HG03439 (cell line): Measurements from ENCODE around the gene GADL1.

Experiments used
- ATAC-seq: cut with Tn5 transposase; IDR thresholded peaks from one replicate; pipeline ENCODE4 v1.9.1; 2021; ENCODE audit warnings: mild to moderate bottlenecking, moderate library complexity; ENCODE audit not compliant: unreplicated experiment

Gene GADL1

DNA sequence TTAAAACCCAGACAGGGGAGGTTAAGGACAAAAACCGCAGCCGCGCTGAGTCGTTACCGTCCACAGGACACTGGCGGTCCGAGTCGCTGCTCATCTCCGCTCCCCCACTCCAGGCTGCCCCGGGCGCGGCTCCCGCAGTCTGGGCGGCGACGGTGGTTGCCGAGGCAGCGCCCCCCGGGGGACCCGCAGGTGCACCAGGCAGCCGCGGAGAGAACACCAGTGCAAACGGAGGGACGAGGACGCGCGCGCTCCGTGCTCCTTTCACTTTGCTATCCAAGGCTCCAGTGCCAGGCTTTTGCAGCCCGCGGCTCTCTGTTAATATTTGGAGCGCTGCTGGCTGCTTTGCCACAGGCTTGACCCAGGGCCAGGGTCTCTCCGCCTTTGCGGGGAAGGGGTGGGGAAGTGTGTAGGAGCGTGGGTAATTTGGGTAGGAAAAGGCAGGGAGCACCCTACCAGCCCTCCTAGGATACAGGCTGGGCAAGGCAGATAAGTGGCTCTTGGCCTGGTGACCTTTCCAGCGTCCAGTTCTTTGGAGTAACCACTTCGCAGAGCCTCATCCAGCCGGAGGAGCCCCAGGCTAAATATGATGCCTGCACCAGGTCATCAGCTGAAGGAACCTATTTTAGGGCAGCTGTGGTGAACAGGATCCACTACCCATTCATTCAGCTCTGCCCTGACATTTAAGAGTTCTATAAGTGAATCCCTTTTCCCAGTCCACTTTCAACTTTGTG lies at the start of gene GADL1:
GADL1 (minus strand) TSS at position 141 of the 731 bp plus-strand sequence; CDS start at position 94, 47 bp downstream.
- no peak for ATAC-seq

DNA sequence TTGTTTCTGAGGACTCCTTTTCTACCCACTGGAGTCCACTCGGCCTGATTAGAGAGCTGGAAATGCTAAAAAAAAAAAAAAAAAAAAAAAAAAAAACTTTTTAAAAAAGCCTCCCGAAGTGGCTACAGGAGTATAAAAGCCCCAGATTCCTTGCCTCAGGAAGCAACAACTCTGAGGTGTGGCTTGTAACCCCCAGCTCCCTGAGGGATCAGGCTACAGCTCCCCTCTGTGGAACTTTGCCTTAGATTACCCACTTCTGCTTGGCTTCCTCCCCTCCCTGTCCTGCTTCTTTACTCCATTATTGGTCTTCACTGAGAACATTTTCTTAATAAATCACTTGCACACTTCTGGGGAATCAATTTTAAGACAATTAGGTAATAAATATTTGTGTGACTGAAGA lies 49.7 kb upstream of the GADL1 start:
- ATAC-seq = no peak

GRCh38 chr3:30943206-30943605 lies 48.7 kb upstream of the GADL1 start:
- ATAC-seq = no peak

DNA sequence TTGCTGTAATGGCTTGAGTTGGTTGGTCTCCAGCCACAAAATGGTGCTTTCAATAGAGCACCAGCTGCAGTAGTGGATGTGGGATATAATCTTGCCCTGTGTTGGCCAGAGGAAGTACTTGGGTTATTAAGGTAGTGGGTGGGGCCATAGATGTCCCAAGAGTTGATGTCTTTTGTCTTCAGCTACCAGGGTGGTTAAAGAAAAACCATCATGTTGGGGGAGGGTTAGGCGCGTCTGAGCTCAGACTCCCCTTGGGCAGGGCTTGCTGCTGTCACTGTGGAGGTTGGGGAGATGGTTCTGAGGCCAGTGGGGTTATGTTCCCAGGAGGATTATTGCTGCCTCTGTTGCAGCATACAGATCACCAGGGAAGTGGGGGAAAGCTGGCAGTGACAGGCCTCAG lies 46.9 kb upstream of the GADL1 start:
- no peak for ATAC-seq

DNA sequence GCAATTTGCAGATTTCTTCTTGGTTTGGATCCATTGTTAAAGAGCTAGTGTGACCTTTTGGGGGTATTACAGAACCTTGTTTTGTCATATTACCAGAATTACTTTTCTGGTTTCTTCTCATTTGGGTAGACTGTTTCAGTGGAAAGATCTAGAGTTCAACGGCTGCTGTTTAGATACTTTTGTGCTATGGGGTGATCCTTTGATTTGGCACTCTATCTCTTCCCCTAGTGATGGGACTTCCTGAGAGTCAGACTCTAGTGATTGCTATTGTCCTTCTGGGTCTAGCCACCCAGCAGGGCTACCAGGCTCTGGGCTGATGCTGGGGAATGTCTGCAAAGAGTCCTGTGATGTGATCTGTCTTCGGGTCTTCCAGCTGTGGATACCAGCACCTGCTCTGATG lies 46.3 kb upstream of the GADL1 start:
- no peak for ATAC-seq

DNA sequence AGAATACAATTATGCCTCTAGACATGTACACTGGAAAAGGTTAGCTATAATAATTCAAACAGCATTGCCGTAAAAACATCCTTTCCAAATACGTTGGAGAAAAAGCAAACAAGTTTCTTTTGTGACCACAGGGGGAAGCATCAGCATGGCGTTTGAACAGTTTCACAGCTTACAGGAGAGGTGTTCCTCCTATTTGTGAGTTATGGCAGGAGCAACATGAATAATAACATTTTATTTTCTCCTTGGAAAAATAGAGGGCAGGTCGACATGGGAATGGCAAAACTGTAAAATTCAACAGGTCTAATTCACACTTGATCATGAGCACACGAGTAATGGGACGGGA lies 39.7 kb upstream of the GADL1 start:
- no peak for ATAC-seq

- no peak for ATAC-seq
Measured at GRCh38 chr3:30933478-30934207, 39.2 kb upstream of the GADL1 start.

- ATAC-seq = no peak
Measured at GRCh38 chr3:30932513-30933098, 38.1 kb upstream of the GADL1 start.

DNA sequence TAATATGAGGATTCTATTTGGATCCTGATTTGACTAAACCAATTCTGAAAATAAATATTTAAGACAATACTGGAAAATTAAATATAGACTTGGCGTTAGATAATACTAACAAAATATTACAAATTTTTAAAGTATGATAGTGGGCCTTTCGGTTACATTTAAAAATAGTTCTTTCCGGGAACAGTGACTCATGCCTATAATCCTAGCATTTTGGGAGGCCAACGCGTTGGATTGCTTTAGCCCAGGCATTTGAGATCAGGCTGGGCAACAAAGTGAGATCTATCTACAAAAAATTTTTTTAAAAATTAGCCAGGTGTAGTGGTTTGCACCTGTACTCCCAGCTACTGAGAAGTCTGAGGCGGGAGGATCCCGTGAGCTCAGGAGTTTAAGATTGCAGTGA lies 30.3 kb upstream of the GADL1 start:
- ATAC-seq = no peak

GRCh38 chr3:30919564-30919963 lies 25.1 kb upstream of the GADL1 start:
- ATAC-seq = no peak

DNA sequence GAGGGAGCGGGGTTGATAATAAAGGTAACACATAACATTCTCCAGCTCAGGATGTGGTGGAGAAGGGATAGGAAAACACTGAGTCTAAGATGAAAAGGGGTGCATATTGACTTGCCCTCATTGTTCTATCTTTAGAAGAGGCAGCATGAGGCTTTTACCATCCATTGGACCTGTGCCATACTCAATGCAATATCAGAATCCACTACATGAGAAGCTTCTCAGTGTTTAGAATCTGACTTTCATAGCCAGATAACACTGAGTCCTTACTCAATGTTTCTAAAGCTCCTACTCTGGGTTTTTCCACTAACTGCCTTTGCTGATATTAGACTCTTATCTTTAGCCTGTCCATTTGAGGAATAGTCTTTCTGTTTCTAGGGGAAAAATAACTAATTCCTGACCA lies 24.3 kb upstream of the GADL1 start:
- ATAC-seq = no peak

DNA sequence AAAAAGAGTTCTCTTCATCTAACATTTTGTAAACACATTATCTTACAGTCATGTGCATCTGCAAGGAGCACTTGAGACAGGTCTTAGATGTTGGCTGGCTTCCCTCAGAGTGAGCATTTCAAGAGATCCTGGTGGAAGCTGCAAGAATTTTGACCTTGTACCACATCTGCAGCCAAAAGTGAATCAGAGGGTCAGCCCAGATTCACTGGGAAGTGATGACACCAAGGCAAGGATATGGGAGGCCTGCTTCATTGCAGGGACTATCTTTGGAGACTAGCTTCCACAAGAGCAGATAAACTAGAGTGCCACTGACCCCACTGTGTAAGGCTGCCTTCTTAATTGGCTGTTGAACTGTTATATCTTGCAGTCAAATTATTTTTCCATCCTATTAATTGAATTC lies 21.3 kb upstream of the GADL1 start:
- no peak for ATAC-seq

GRCh38 chr3:30914696-30915095 lies 20.2 kb upstream of the GADL1 start:
- no peak for ATAC-seq

DNA sequence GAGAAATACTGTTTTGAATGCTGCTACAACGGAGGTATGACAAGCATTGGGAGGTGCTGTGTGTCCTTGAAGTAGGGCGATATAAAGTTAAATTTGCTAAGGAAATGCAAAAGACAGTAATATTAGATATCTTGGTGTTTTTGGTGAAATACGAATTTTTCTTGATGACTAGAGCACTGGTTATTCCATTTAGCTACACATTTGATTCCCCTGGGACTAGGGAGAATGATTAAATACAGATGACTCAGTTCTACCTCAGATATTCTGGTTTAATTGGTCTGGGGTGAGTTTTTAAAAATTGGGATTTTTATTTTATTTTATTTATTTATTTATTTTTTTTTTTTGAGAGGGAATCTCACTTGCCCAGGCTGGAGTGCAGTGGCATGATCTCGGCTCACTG lies 18.7 kb upstream of the GADL1 start:
- ATAC-seq = no peak

DNA sequence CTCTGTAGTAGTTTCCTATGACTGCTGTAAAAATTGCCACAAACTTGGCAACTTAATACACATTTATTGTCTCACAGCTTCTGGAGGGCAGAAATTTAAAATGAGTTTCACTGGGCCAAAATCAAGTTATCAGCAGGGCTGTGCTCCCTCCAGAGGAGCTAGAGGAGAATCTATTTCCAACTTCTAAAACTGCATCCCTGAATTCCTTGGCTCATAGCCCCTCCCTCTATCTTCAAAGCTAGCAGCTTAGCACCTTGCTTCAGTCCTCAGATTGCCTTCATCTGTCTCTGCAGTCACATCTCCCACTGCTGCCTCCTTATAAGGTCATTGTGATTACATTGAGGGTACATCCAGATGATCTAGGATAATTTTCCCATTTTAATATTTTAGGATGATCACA lies 17.8 kb upstream of the GADL1 start:
- ATAC-seq = no peak

DNA sequence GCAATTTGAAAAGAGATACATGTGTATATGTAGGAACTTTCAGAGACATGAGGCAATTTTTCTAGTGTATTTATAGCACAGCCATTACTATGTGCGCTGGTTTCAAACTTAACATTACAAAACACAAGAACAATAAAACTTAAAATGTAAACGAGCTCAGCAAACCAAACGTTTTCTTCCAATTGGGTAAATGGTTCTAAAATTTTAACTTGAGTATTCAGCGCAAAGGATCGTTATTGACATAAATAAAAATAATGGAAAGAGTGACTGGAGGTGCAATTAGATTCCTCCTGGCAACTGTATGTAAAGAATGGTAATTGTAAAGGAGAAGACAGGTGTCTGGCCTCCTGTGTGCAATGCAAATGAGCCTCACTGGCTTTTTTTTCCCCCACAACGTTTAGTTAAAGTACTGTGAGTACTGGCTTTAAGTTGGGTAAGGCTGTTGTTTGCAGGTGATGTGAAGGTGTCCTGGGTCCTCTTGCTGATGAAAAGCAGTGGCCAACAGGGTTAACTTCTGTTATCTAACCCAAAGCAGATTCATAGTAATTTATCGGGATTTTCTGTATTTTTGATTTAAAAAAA lies 14.1 kb upstream of the GADL1 start:
- ATAC-seq = no peak

DNA sequence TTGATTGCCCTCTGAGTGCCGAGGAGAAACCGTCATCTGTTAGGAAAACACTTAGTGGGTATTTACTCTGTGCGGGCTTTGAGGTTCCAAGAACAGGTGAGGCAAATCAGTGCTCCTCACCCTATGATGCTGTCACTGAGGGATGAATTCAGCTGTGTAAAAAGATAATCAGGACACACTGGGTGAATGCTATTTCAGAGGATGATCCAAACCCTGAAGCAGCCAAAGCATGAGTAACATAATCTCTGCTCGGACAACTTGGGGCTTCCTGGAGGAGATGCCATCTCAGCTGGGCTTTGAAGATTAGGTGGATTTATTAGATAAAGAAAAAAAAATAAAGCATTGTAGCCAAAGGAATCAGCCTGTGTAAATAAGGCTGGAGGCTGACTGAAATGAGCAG lies 10.5 kb upstream of the GADL1 start:
- ATAC-seq = no peak

DNA sequence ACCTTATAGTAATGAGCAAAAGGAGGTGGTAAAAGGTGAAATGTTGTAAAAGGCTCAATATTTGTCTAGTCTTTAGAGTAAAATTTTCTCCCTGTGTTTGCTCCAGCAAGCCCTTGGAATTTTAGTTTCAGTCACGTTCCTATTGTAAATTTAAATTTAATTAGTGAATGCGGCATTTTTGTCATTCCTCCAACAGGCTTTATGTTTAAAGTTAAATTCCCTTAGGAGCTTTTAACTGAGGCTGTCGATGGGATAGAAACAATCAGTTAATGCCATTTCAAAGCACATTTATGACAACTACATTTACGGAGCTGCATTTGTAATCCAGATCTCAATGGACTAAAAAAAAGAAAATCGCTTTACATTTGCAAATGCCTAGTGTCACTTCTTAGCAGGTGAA lies 868 bp upstream of the GADL1 start:
- no peak for ATAC-seq

DNA sequence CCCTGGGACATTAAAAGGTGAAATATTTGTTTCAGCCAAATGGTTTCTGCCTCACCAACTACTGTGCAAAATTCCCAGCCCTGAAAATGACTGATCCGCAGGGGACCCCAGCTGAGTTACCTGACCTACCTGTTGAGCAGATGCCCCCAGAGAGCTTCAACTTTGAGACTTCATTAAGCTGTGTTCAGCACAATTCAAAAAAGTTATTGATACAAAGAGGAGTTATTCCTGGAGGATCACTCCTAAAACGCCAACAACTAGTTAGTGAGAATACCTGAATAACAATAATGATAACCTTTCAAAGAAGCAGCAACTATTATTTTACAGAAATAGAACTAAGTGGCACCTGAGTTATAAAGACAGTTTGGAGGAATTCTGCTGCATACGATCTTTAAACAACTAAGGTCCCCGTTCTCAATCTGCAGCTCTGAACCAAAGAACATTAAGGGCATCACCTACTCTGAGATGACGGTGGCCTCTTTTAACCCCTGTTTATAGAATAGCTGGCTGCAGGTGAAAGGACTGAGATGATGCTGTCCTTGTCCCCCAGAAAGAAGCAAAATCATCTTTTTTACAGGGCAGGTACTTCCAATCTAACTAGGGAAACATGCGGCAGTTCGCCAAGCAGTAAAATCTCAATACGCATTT lies 659 bp downstream of the GADL1 start:
- ATAC-seq = no peak

DNA sequence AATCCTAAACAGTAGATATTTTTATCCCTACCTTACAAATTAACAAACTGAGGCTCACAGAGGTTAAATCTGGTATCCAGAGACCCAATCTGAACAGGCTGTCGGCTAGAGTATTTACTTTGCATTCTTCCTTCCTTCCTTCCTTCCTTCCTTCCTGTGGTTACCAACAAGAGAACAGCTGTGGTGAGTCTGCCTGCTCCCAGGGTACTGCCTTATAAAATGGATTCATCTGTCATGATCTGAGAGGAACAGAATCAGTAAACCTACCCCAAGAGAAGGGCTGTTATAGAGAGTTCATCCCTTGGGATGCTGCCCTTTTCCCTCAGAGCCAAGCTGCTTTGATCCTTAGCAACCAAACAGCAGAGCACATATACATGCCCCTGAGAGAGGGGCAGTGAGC lies 3.6 kb downstream of the GADL1 start:
- ATAC-seq = no peak

GRCh38 chr3:30886888-30887287 lies 7.6 kb downstream of the GADL1 start:
- no peak for ATAC-seq

DNA sequence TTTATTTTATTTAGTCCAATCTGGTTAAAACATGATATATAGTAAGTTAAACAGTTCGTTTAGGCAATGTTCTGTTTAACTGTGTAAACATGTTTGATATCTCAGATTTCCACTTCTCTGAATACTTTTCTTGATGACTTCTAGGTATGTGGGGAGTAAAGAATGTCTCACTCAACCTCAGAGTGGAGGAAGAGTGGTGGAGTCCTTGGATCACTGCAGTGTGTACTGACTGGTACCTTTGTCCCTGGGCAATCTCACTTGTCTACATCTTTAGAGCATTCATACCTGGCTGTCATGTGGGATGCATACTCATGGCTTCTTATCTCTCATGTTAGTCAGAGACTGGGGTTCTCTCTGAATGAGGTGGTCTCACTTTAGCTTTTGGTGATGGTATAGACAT lies 15.6 kb downstream of the GADL1 start:
- no peak for ATAC-seq
